GM21381 (cell line): Measurements from ENCODE around the gene TP53I13.
A peak's percentile ranks its signal among the peaks of the same experiment; 100 is the strongest.

Source experiments
- ATAC-seq: cut with Tn5 transposase; IDR thresholded peaks from one replicate; pipeline ENCODE4 v1.9.1; 2021; ENCODE audit warnings: mild to moderate bottlenecking, moderate library complexity; ENCODE audit not compliant: unreplicated experiment

Gene TP53I13

DNA sequence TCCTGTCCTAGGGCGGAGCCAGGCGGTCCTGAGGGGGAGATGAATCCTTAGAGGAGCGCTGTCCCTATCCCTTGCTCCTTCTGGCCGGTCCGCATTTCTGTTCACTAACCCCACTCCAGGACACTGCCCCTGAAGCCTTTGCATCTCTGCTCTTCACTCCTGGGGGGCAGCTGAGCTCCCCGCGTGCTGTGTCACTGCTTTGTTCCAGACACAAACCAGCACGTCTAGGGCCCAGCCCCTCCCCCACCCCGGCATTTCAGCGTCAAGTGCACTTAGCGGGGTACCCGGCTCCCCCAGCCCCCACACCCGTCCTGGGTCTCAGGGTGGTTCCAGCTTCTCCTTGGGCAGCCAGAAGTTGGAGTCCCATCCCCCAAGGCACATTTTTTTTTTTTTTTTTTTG, 45.4 kb downstream of the TP53I13 start:
- ATAC-seq, result no peak

GRCh38 chr17:29614349-29615047, 46.0 kb downstream of the TP53I13 start:
- no peak for ATAC-seq

GRCh38 chr17:29615048-29615385, 46.5 kb downstream of the TP53I13 start:
- no peak for ATAC-seq

DNA sequence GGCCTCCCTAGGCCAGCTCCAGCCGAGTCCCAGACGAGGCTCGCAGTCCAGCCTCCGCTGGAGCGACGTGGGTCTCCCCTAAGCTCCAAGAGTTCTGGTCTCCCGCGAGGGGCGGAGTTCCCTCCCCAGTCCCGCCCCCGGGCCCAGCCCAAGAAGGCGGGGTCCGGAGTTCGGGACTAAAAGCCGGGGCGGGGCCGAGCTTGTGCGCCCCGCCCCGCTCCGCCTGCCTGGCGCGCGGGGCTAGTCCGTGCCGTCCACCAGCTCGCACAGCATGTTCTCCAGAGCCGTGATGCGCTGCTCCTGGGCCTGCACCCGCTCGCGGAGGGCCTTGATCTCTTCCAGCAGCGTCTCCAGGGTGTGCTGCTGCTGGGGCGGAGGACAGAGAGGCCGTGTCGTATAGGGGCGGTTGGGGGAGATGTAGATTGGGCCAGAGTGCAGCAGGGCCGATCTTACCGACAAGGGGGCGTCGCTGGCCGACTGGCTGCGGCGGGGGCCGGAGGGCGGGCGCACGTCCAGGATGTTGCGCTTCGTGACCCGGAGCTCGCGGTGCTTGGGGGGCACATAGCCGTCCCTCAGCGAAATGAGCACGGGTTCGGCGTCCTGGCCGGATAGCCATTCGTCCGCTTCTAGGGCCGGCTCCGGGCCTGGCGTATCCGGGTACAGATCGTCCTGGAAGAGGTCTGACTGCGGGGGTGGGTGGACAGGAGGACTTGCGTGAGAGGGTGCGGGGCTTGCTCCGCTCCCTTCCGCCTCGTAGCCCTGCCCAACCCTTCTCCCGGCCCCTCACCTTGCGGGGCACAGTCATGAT, 47.2 kb downstream of the TP53I13 start:
- ATAC-seq, result peak; percentile 49

DNA sequence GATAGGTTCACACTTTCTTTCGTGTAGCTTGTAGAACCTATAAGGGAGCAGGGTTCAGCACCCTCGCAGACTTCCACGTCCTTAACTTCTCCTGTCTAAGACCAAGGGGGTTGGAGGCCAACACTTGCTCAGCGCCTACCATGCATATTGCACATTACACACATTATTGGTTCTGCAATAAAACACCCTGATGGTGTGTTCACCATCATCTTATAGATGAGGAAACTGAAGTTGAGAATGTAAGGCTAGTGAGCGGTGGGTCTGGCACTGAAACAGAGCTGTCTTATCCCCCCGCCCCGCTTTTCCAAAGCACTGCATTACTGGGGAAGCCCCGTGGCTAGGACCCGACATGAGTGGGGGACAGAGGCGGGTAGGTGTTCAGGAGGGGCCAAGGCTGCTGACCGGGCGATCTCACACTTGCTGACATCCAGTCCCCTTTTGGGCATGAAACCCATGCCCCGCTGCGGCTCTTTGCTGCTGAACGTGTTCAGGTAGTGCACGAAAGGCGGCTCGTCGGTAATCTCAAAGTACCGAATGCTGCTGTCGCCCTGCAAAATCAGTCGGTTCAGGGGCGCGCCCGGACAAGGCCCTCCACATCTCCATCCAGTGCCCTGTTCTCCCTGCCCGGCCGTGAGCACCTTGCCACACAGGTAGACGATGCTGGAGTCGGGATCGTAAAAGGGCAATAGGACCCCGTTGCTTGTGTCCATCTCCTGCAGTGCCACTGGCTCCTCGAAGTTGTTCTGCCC, 48.0 kb downstream of the TP53I13 start:
- ATAC-seq, result no peak

DNA sequence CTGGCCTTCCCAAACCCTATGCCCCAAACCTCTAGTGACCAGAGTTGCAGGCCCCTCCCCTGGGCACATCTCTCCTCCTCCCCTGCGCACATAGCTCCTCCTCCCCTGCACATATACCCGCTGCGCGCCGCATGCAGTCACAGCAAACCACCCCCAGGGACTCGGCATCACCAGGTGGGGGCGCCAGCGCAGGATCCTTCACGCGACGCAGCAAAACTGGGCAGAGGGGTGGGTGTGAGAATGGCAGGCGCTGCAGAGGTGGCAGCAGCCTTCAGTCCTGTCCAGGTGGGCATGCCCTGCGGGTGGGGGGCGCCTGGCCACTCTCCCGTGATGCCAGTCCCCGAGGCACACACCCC, 48.6 kb downstream of the TP53I13 start:
- no peak for ATAC-seq

- no peak for ATAC-seq
Observed at GRCh38 chr17:29617481-29618271, 49.2 kb downstream of the TP53I13 start.

DNA sequence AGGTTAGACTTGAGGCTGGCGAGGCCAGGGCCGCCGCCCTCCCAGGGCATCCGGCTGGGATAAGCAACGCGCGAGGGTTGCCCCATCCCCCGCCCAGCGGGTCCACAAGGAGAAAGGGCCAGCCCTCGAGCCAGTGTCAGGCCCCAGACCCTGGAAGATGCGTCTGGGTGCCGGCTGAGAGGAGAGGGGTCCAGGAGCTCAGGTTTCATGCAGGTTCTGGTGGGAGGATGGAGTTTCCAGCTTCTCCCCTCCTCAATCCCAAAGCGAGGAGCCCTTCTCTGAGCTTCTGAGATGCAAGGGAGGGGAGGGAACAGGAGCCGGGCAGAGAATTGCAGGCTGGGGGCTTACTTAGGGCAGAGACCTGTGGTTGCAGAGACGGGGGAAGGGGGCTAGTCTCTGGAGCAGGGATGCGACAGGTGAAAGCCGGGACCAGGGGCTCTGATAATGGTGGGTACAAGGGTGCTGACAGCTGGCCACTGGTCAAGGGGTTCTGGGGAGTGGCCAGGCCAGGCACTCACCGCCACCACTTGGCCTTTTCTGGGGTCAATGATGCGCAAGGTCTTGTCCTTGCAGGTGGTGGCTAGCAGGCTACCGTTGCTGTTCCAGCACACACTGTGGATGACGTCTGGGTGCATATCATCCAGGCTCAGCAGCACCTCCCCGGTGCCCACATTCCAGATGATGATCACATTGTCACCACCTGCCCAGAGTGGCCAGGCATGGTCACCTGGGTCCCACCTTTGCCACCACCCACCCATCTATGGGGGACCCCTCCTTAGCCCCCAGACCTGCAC, 50.0 kb downstream of the TP53I13 start:
- ATAC-seq, result no peak

DNA sequence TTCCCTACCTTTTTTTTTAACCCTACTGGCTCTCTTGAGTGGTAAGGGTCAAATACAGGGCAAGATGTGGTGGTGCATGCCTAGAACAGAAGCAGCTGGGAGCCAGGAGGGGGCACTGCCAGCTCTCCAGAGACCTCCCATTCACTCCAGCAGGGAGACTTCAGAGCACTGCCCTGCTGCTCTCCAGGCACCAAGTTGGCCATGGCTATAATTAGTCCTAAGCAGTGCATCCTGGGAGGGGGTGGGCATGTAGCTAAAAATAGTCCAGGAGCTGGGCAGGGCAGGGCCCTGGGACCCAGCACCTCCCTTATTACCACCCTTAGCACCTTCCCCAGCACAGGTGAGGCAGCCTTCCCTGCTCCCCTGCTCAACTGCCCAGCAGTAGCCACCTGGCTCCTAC, 50.8 kb downstream of the TP53I13 start:
- ATAC-seq, result no peak

GRCh38 chr17:29620271-29620670, 51.8 kb downstream of the TP53I13 start:
- no peak for ATAC-seq

DNA sequence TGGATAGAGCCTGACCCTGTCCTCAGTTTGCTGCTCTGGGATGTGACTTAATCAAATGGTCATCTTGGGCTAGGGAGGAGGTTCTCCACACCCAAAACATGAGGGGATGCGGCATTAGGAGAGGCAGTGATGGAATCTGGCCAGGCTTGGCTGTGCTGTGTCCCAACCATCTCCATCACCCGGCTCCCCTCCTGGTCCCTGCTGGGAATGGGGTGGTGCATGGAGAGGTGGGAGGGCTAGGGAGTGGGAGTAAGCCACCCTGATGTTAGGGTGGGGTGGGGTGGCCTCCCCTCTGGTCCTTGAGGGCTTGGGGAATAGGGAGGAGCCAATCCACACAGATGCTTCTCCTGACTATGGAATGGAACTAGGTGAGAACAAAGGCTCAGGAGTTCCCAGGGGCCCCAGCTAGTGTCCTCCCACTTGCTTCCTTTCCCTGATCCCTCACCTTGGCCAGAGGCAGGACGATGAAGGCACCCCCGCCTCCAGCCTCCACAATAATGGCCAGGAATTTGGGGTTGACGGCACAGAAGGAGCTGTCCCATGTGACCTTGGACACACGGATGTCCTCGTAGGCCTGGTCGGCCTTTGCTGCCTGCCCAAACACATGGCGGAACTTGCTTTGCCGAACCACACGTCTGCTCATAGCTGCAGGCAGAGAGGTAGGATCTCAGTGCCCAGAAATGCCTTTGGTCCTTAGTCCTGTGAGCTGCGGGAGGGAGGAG, 52.4 kb downstream of the TP53I13 start:
- ATAC-seq, result no peak

GRCh38 chr17:29621751-29622194, 53.3 kb downstream of the TP53I13 start:
- ATAC-seq, result no peak
